Fibroblast of lung (primary cell): Measurements from ENCODE around the gene GMPR2. TPM values are rescaled to one million over a fixed set of nuclear protein-coding genes. Genes with fewer than 3 reads are reported as not detected.
"Not testable (repeated sequence)": the region's sequence is repeated elsewhere in the genome, so short reads cannot be mapped to it uniquely, and the experiment has no call there.

ENCODE experiments used
- DNase-seq, 2 donors: peaks; one replicate each; pipeline versions ENCODE4 v3.0.0 to v3.0.0-alpha.2; 2010; ENCODE audit warnings: low read depth in 2 of 2
- H2AFZ ChIP-seq: 2 replicates; pipeline ENCODE4 v1.5.1; 2012; ENCODE audit warnings: low read length, control low read depth, inconsistent platforms
- H3K27ac ChIP-seq: 2 replicates; pipeline ENCODE4 v1.5.1; 2011; ENCODE audit warnings: low read length, control low read depth; ENCODE audit not compliant: insufficient read depth
- H3K27me3 ChIP-seq: 2 replicates; pipeline ENCODE4 v1.5.1; 2011; ENCODE audit warnings: mild to moderate bottlenecking, low read length; ENCODE audit not compliant: control insufficient read depth, insufficient read depth
- H3K36me3 ChIP-seq: 2 replicates; pipeline ENCODE4 v1.5.1; 2011; ENCODE audit warnings: low read length; ENCODE audit not compliant: control insufficient read depth, insufficient read depth
- H3K4me1 ChIP-seq: 2 replicates; pipeline ENCODE4 v1.5.1; 2011; ENCODE audit warnings: low read length; ENCODE audit not compliant: control insufficient read depth, insufficient read depth; ENCODE audit errors: extremely low read depth
- H3K4me2 ChIP-seq: 2 replicates; pipeline ENCODE4 v1.5.1; 2011; ENCODE audit warnings: low read length, control low read depth; ENCODE audit not compliant: insufficient read depth; ENCODE audit errors: extremely low read depth
- H3K4me3 ChIP-seq, 4 experiments: fragments of 200-600 bp in 1 of 4; sonication (generic) in 1 of 4; replicated peaks in 1 of 4; 2 replicates each; pipeline ENCODE4 v1.5.1; 2011 to 2016; ENCODE audit warnings: low read length in 4 of 4, low read depth in 3 of 4, mild to moderate bottlenecking in 3 of 4, control low read depth in 2 of 4, inconsistent platforms in 1 of 4, mixed read lengths in 1 of 4; ENCODE audit not compliant: insufficient read depth in 1 of 4; ENCODE audit errors: control extremely low read depth in 1 of 4
- H3K79me2 ChIP-seq: 2 replicates; pipeline ENCODE4 v1.5.1; 2012; ENCODE audit warnings: mild to moderate bottlenecking, low read length, inconsistent platforms; ENCODE audit not compliant: control insufficient read depth, insufficient read depth
- H3K9ac ChIP-seq: 2 replicates; pipeline ENCODE4 v1.5.1; 2011; ENCODE audit warnings: mild to moderate bottlenecking, low read length, control low read depth; ENCODE audit not compliant: insufficient read depth
- H3K9me3 ChIP-seq: 2 replicates; pipeline ENCODE4 v1.5.1; 2012; ENCODE audit warnings: low read depth, low read length; ENCODE audit not compliant: control insufficient read depth, insufficient read depth
- H4K20me1 ChIP-seq: 2 replicates; pipeline ENCODE4 v1.5.1; 2011; ENCODE audit warnings: low read length; ENCODE audit not compliant: control insufficient read depth, insufficient read depth; ENCODE audit errors: extremely low read depth
- CTCF ChIP-seq, 2 donors: IDR thresholded peaks in 1 of 2; conservative IDR thresholded peaks in 1 of 2; 1 replicate in 1 of 2; 2 replicates in 1 of 2; pipeline ENCODE4 v1.5.1; 2011 to 2012; ENCODE audit warnings: low read length in 2 of 2, control low read depth in 1 of 2, inconsistent platforms in 1 of 2, low read depth in 1 of 2, mild to moderate bottlenecking in 1 of 2
- EZH2 ChIP-seq: IDR thresholded peaks from 2 replicates; pipeline ENCODE4 v1.5.1; 2012; ENCODE audit warnings: low read length, control low read depth, mild to moderate bottlenecking; ENCODE audit errors: missing control alignments
- polyA plus RNA-seq, 2 donors: library from polyadenylated mRNA; depleted of rRNA in 1 of 2; stranded (reverse) in 1 of 2; unstranded in 1 of 2; fragments of >200 nt; gene quantifications; 2 replicates each; pipeline ENCODE4 v1.2.1, GENCODE V29; 2011 to 2012; ENCODE audit warnings: missing spikeins in 1 of 2
- total RNA-seq: library from RNA; depleted of rRNA; stranded (reverse); fragments of >200 nt; gene quantifications from 2 replicates; pipeline ENCODE4 v1.2.1, GENCODE V29; 2014

Gene GMPR2
- total and polyA plus RNA-seq, 2 donors (not counting 1 experiment from before 2014, with no cell fraction given), result 80.2 to 128 TPM

- Histone ChIP-seq H4K20me1 (no peaks in the 10 kb centered on the region), H3K4me2 (no peak overlapping the region), H3K27me3 (no peaks in the 10 kb centered on the region), H2AFZ (no peak overlapping the region), H3K4me3 (no peak overlapping the region), H3K9me3 (no peaks in the 10 kb centered on the region), H3K4me1 (peaks cover under 1% of the 10 kb centered on the region), H3K9ac (no peak overlapping the region), H3K27ac (no peak overlapping the region), H3K36me3 (peaks cover 1% of the 10 kb centered on the region), H3K79me2 (peaks cover 19% of the 10 kb centered on the region)
- no peak for TF ChIP-seq EZH2
- no peak for TF ChIP-seq CTCF (conservative IDR thresholded peaks at IDR 0.05 in 1 of 2, IDR thresholded peaks at IDR 0.05 in 1 of 2; ENCODE audit: low read depth in 1 of 2, low read length in 2 of 2)
- DNase-seq, result no peak
These were observed 13.6 kb upstream of the GMPR2 start for GRCh38 chr14:24219080-24219479.

- Histone ChIP-seq H3K79me2 (peaks cover 21% of the 10 kb centered on the region), H3K4me3 (no peak overlapping the region)
- TF ChIP-seq EZH2 (no peak), CTCF (conservative IDR thresholded peaks at IDR 0.05 in 1 of 2, IDR thresholded peaks at IDR 0.05 in 1 of 2; ENCODE audit: low read depth in 1 of 2, low read length in 2 of 2) (no peak)
These were observed 13.2 kb upstream of the GMPR2 start for GRCh38 chr14:24219521-24219920.

GRCh38 chr14:24222987-24223386 is 9.7 kb upstream of the GMPR2 start:
- not testable (repeated sequence) for H3K4me3 ChIP-seq, H2AFZ ChIP-seq, H3K27me3 ChIP-seq, H3K36me3 ChIP-seq, H3K27ac ChIP-seq, H3K9me3 ChIP-seq, H3K4me1 ChIP-seq, H3K4me2 ChIP-seq, DNase-seq, H4K20me1 ChIP-seq, H3K9ac ChIP-seq
- peaks cover 45% of the 10 kb centered on the region for H3K79me2 ChIP-seq

More at GRCh38 chr14:24219521-24219920, 13.2 kb upstream of the GMPR2 start:
- no peak overlapping the region for H3K9ac ChIP-seq
- H3K4me1 ChIP-seq, result no peaks in the 10 kb centered on the region
- H4K20me1 ChIP-seq, result no peaks in the 10 kb centered on the region
- DNase-seq, result no peak
- no peak overlapping the region for H3K4me2 ChIP-seq
- peaks cover 1% of the 10 kb centered on the region for H3K36me3 ChIP-seq
- no peak overlapping the region for H3K27ac ChIP-seq
- no peaks in the 10 kb centered on the region for H3K27me3 ChIP-seq
- no peak overlapping the region for H2AFZ ChIP-seq
- no peaks in the 10 kb centered on the region for H3K9me3 ChIP-seq
